NOMO-1 (cell line): ENCODE results near the gene C20orf144.
"Not testable (repeated sequence)": the region's sequence is repeated elsewhere in the genome, so short reads cannot be mapped to it uniquely, and the experiment has no call there.

Experiments used
- DNase-seq, 2 experiments: peaks; one replicate each; lab custom pipeline; 2025; ENCODE audit not compliant: unreplicated experiment in 2 of 2; lab: John Stamatoyannopoulos, UW

C20orf144 gene

DNA sequence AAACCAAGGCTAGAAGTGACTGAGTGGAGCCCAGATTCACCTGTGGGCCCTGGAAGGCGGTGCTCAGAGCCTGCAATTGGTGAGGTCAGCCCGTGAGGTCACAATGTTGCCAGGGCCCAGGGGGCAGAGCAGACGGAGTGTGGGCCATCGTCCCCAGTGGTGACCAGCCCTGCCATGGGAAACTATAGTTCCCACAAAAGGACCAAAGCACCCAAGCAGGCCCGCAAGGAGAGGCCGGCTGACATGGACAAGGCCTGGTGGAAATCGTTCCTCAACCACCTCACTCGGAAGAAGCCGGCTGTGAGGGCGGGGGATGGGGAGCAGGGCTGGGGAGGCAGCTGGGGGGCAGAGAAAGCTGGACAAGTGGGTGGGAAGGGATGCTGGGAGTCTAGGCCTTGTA, at the start of gene C20orf144:
C20orf144 (plus strand) TSS at position 156 of the 400 bp plus-strand sequence; CDS start at position 175, 19 bp downstream.
- DNase-seq, result no peak

DNA sequence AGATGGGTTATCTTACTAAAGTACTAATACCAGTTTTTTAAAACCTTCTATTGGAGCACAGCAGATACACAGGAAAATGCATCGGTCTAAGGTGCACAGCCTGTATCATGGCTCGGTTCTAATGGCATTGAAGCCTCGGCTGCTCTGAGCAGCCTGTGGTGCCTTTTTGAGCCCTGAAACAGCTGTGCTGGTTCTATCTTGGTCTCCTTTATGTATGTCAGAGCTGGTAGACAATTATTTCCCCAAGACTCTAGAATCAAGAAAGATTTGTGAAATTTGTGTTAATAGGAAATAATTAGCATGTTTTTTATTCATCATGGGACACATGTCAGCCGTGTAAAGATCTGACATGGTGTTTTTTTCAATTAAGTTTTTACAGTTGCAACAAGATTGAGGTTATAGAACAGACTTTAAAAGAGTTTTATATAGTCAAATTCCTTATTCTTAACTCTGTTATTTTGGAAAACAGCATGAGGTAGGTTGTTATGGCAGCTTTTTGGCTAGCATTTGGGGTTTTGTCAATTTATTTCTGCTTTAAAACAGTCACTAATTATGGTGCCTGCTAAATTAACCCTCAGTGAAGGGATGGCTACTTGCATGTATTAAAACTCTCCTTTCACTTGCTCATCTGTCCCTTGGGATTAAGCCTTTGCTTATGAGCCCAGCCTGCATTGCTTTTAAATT, 40.3 kb upstream of the C20orf144 start:
- DNase-seq, result no peak

DNA sequence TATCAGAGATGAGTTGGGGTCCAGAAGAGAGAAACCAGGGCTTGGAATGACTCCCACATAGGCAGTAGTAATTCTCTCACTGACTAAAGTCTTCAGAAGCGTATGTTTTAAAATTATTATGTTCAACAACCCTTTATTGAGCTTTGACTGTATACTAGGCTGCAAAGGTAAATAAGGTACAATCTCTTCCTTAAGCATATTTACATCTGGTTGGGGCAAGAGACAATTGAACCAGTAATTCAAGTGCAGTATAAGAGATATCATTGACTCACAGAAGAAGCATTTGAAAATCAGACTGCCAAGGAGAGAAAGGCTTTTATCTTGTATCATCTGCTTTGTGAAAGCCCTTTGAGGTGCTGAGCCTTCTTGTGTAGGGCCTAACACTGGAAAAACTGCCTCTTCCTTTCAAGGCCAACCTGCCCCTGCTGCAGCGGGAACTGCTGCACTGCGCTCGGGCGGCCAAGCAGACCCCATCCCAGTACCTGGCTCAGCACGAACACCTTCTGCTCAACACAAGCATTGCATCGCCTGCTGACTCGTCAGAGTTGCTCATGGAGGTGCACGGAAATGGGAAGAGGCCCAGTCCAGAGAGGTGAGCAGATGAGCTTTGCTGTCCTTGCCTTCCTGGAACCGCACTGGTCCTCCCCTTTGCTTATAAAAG, 39.3 kb upstream of the C20orf144 start:
- no peak for DNase-seq

DNA sequence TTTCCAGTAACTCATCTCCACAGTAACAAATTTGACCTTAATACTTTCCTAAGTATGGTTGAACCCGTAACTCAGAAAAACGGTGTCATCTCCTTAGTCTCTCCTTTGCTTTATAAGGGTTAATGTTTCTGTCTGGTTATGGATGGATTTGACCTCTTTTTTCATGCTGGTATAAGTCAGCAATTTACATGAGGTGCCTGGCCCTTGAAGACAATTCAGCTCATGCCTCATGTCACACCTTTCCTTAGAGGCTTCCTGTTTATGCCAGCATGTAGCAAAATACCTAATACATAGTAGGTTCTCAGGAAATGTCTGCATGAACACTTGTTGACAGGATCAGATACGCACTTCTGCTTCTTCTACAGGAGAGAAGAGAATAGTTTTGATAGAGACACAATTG, 37.7 kb upstream of the C20orf144 start:
- no peak for DNase-seq

GRCh38 chr20:33626190-33626589, 35.9 kb upstream of the C20orf144 start:
- DNase-seq, result no peak

DNA sequence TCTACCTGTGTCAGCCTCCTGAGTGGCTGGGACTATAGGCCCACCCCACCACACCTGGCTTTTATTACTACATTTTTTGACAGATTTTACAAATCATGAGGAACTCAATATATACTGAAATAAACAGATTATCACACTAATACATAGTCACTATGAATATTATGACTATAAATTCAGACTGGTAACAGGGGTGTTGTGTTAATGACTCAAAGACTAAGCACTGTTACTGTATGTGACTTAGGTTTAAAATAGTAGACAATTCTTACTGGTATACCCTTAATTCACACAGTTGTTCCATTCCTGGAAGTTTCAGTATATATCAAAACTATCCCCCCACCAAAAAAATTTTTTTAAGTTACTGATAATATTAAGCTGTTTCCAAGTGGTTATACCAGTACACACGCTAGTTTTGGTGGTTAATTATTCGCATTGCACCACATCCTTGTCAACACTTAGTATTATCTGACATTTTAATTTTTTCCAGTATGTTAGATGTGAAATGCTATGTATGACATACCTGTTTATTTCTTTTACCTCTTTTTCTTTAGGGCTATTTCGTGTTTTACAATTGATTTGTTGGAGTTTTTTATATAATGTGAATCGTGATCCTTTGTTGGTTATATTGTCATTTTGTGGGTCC, 34.4 kb upstream of the C20orf144 start:
- no peak for DNase-seq

GRCh38 chr20:33629533-33629932, 32.6 kb upstream of the C20orf144 start:
- DNase-seq, result no peak

- DNase-seq, result no peak
Observed at GRCh38 chr20:33629979-33630378, 32.1 kb upstream of the C20orf144 start.

DNA sequence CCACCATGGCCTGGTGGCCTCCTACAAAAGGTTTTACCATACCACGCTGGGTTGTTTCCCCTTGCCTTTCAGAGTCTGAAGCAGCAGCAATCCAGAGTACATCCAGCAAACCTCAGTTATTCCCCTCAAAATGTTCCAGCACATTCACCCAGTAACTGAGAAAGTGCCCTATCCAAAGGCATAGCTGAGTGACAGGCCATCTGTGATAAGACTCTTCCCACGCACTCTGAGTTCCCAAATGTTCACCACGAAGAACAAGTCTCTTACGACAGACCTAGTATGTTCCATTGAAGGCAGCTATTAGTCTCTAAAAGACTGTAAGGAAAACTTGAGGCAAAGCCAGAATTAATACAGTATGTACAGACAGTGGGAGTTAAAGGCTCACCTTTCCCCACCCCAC, 31.6 kb upstream of the C20orf144 start:
- no peak for DNase-seq

DNA sequence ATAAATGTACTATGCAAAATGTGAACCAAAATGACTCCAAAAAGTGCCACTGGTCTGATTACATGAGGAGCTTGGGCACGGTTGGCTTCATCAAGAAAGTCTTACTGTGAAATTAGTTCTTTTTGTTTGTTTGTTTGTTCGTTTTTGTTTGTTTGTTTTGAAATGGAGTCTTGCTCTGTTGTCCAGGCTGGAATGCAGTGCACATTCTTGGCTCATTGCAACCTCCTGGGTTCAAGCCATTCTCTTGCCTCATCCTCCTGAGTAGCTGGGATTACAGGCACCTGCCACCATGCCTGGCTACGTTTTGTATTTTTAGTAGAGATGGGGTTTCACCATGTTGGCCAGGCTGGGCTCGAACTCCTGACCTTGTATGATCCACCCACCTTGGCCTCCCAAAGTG, 30.2 kb upstream of the C20orf144 start:
- DNase-seq, result not testable (repeated sequence)

DNA sequence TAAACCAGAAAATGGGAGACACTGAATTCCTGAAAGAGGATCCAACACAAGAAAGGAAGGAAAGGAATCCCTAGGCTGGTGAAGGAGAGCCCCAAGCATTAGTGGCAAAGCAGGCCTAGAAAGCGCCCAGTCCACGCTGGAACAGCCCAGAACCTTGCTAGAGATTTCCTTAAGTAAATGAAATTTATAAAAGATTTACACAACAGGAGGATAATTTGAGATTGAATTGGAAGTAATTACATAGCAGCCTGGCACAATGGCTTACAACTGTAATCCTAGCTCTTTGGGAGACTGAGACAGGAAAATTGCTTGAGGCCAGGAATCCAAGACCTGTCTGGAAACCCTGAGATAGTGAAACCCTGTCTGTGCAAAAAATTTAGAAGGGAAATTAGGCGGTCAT, 26.8 kb upstream of the C20orf144 start:
- no peak for DNase-seq

- no peak for DNase-seq
Observed at GRCh38 chr20:33636776-33637175, 25.4 kb upstream of the C20orf144 start.

- peak in 1 of 2 experiments; percentile 4 for DNase-seq
Observed at GRCh38 chr20:33640287-33640686, 21.8 kb upstream of the C20orf144 start.

- DNase-seq, result no peak
Observed at GRCh38 chr20:33644313-33645071, 17.6 kb upstream of the C20orf144 start.

DNA sequence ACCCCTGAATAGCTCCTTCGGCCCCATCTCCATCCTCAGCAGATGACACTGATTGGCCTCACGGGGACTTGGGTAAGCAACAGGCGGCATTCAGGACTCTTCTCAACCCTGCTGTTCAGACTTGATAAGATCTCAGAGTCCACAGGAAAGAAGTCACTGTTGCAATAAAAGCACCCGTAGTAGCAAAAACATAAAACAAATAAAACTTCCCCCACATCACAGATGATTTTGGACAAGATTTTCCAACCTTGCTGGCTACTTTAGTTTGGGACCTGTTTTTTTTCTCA, 17.1 kb upstream of the C20orf144 start:
- no peak for DNase-seq

- no peak for DNase-seq
Observed at GRCh38 chr20:33645396-33645795, 16.7 kb upstream of the C20orf144 start.

GRCh38 chr20:33646191-33646590, 15.9 kb upstream of the C20orf144 start:
- DNase-seq, result no peak

DNA sequence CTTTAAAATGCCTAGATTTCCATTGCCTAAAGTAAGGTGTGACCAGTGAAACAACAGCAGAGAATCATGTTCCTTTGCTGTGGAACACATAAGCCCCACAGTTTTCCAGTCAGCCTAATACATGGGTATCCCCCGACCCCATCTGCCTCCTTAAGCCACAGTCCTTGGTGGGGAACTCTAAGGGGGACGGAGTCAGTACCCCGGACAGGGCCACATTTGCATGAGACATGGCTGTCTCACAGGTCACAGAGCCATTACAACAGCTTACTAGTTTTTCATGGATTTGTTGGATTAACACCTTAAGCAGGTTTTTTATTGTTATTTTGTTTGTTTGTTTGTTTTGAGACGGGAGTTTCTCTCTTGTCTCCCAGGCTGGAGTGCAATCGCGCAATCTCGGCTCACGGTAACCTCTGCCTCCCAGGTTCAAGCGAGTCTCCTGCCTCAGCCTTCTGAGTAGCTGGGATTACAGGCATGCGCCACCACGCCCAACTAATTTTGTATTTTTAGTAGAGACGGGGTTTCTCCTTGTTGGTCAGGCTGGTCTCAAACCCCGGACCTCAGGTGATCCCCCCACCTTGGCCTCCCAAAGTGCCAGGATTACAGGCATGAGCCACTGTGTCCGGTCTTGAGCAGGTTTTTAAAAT, 15.0 kb upstream of the C20orf144 start:
- not testable (repeated sequence) for DNase-seq

GRCh38 chr20:33647603-33648395, 14.3 kb upstream of the C20orf144 start:
- no peak for DNase-seq

- DNase-seq, result no peak
Observed at GRCh38 chr20:33648396-33649004, 13.6 kb upstream of the C20orf144 start.
